ENCODE measurements around the gene GP5. TPM values are rescaled to one million over a fixed set of nuclear protein-coding genes. Genes with fewer than 3 reads are reported as not detected.

Gene GP5
- total RNA-seq, 4 donors from 2014 or later = 0.17 to 0.34 TPM; not detected in 2

GRCh38 chr3:194422188-194422587 lies 23.1 kb upstream of the GP5 start:
- DNase-seq (ENCODE audit: extremely low spot score) = no peak
- no peak for TF ChIP-seq POLR2AphosphoS5 (IDR thresholded peaks at IDR 0.05)
- no peak for TF ChIP-seq POLR2A (IDR thresholded peaks at IDR 0.05; ENCODE audit: low read depth)
- TF ChIP-seq EP300 (IDR thresholded peaks at IDR 0.05) = no peak
- no peak for TF ChIP-seq CTCF (IDR thresholded peaks at IDR 0.05)
- peaks cover 0 to 16% (median 7%) of the 10 kb centered on the region in 4 donors for H3K4me1 ChIP-seq
- H3K27me3 ChIP-seq = no peaks in the 10 kb centered on the region
- no peak overlapping the region for H3K4me3 ChIP-seq
- no peak overlapping the region for H3K27ac ChIP-seq (replicated peaks in 1 of 4)
- no peaks in the 10 kb centered on the region for H3K9me3 ChIP-seq
- peaks cover 13 to 84% (median 38%) of the 10 kb centered on the region in 4 donors for H3K36me3 ChIP-seq
- intact Hi-C loops (cut with DNase I) = no loop called here

DNA sequence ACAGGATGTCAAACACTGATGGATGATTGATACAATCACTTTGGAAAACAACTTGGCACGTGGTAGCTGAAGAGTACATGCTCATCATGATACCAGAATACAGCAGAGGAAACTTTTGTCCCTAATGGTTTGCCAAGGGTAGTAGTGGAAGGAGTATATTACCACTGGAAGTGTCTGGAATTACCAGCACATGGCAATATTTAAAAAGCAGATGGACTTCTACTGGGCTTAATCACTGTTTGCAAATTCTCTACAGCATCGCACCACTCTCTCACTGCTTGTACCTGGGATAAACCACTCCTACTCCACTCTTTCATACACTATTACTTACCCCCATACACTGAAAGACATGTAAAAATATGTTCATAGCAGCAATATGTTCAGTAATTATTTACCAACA lies 19.6 kb upstream of the GP5 start:
- peaks cover 0 to 16% (median 7%) of the 10 kb centered on the region in 4 donors for H3K4me1 ChIP-seq
- no peak overlapping the region for H3K4me3 ChIP-seq
- no peaks in the 10 kb centered on the region for H3K9me3 ChIP-seq
- DNase-seq (ENCODE audit: extremely low spot score) = no peak
- WGBS = 94% methylated on average over 2 of the region's 2 CpGs
- H3K27me3 ChIP-seq = no peaks in the 10 kb centered on the region
- peaks cover 0 to 61% (median 20%) of the 10 kb centered on the region in 4 donors for H3K36me3 ChIP-seq
- H3K27ac ChIP-seq (replicated peaks in 1 of 4) = no peak overlapping the region
- intact Hi-C loops (cut with DNase I) = no loop called here
- TF ChIP-seq CTCF (IDR thresholded peaks at IDR 0.05) (no peak), EP300 (IDR thresholded peaks at IDR 0.05) (no peak), POLR2A (IDR thresholded peaks at IDR 0.05; ENCODE audit: low read depth) (no peak), POLR2AphosphoS5 (IDR thresholded peaks at IDR 0.05) (no peak)

- WGBS = 89% methylated on average over 7 of the region's 7 CpGs
- intact Hi-C loops (cut with DNase I) = no loop called here
- H3K27ac ChIP-seq (replicated peaks in 1 of 4) = no peak overlapping the region
- TF ChIP-seq EP300 (IDR thresholded peaks at IDR 0.05) (no peak), CTCF (IDR thresholded peaks at IDR 0.05) (no peak), POLR2AphosphoS5 (IDR thresholded peaks at IDR 0.05) (no peak)
- peaks cover 4 to 73% (median 38%) of the 10 kb centered on the region in 4 donors for H3K36me3 ChIP-seq
- no peak for DNase-seq (ENCODE audit: extremely low spot score)
- no peaks in the 10 kb centered on the region for H3K4me1 ChIP-seq
- H3K27me3 ChIP-seq = no peaks in the 10 kb centered on the region
- H3K9me3 ChIP-seq = no peaks in the 10 kb centered on the region
- no peak overlapping the region for H3K4me3 ChIP-seq
Observed at GRCh38 chr3:194407423-194407822, 8.4 kb upstream of the GP5 start.

DNA sequence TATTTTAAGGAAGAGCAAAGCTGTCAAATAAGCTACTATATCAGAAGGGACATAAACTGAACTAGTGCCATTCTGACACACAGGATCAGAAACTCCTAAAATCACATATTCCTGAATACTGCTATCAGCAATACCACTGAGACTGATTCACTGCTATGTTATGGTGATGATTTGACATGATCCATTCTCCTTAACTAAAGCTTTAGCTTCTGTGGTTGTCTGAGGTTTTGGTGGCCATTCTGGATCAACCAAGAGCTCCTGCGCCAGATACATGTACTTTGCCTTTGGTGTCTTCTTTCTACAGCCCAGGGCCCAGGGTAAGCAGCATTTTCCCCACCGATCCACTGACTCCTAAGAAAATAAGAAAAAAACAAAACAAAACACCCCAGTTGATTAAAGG lies 6.7 kb upstream of the GP5 start:
- intact Hi-C loops (cut with DNase I) = no loop called here
- no peak for TF ChIP-seq CTCF (IDR thresholded peaks at IDR 0.05)
- no peak for TF ChIP-seq EP300 (IDR thresholded peaks at IDR 0.05)
- no peak for TF ChIP-seq POLR2AphosphoS5 (IDR thresholded peaks at IDR 0.05)
- TF ChIP-seq POLR2A (IDR thresholded peaks at IDR 0.05; ENCODE audit: low read depth) = no peak
- WGBS = 100% methylated on average over 2 of the region's 2 CpGs
- Histone ChIP-seq H3K27me3 (no peaks in the 10 kb centered on the region), H3K9me3 (no peaks in the 10 kb centered on the region), H3K27ac (replicated peaks in 1 of 4) (no peak overlapping the region), H3K4me1 (no peaks in the 10 kb centered on the region), H3K36me3 (peaks cover 4 to 62% (median 29%) of the 10 kb centered on the region in 4 donors), H3K4me3 (no peak overlapping the region)
- DNase-seq (ENCODE audit: extremely low spot score) = no peak
